Fibroblast of the aortic adventitia (primary cell): ENCODE results near the gene BMP7. TPM values are rescaled to one million over a fixed set of nuclear protein-coding genes. Genes with fewer than 3 reads are reported as not detected.

Experiments
- DNase-seq: peaks from one replicate; pipeline ENCODE4 v3.0.0-alpha.2; 2010; ENCODE audit warnings: low read depth
- H3K4me3 ChIP-seq: 2 replicates; pipeline ENCODE4 v1.5.1; 2011; ENCODE audit warnings: low read depth, mild to moderate bottlenecking, control low read depth, low read length, moderate library complexity
- total RNA-seq: library from RNA; depleted of rRNA; stranded (reverse); fragments of >200 nt; gene quantifications from 2 replicates; pipeline ENCODE4 v1.2.3, GENCODE V29; 2012; ENCODE audit warnings: low replicate concordance
- TF ChIP-seq, protein P1 (sequence below): IDR thresholded peaks from 2 replicates; pipeline ENCODE4 v1.5.1; 2011; ENCODE audit warnings: mild to moderate bottlenecking, low read length, control low read depth, inconsistent platforms; ENCODE audit not compliant: insufficient read depth

The BMP7 gene
- total RNA-seq, 1 donor: not detected

DNA sequence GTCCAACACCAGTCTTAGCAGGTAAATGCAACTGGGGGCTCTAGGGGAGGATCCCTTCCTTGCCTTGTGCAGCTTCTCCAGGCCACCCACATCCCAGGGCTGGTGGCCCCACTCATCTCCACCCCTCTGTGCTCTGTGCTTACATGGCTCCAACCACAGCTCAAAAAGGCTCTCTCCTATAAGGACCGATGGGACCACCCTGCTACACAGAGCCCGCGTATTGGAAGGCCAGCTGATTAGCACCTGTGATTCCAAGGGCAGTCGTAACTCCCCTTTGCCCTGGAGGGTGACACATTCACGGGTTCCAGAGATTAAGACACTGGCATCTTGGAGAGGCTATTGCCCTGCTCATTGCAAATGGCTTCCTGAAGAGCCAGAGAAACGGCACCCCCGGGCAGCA lies 84.8 kb downstream of the BMP7 start:
- H3K4me3 ChIP-seq: no peak overlapping the region
- TF ChIP-seq, protein P1, sequence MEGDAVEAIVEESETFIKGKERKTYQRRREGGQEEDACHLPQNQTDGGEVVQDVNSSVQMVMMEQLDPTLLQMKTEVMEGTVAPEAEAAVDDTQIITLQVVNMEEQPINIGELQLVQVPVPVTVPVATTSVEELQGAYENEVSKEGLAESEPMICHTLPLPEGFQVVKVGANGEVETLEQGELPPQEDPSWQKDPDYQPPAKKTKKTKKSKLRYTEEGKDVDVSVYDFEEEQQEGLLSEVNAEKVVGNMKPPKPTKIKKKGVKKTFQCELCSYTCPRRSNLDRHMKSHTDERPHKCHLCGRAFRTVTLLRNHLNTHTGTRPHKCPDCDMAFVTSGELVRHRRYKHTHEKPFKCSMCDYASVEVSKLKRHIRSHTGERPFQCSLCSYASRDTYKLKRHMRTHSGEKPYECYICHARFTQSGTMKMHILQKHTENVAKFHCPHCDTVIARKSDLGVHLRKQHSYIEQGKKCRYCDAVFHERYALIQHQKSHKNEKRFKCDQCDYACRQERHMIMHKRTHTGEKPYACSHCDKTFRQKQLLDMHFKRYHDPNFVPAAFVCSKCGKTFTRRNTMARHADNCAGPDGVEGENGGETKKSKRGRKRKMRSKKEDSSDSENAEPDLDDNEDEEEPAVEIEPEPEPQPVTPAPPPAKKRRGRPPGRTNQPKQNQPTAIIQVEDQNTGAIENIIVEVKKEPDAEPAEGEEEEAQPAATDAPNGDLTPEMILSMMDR: no peak
- no peak for DNase-seq

DNA sequence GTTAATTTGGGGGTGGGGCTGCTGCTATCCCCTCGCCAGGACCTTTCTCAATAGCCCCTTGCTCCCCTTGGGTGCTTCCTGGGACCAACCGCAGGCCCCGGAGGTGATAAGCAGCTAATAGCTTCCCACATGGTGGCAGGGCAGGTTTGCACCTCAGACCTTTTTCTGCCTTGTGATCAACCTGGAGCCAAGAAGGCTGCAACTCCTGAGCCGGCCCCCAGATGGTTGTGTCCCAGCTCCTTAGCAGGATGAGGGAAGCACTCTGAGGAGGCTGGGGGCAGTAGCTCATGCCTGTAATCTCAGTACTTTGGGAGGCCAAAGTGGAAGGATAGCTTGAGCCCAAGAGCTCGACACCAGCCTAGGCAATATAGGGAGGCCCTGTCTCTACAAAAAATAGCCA lies 85.5 kb downstream of the BMP7 start:
- H3K4me3 ChIP-seq: no peak overlapping the region
- TF ChIP-seq, protein P1: no peak
- DNase-seq: no peak

DNA sequence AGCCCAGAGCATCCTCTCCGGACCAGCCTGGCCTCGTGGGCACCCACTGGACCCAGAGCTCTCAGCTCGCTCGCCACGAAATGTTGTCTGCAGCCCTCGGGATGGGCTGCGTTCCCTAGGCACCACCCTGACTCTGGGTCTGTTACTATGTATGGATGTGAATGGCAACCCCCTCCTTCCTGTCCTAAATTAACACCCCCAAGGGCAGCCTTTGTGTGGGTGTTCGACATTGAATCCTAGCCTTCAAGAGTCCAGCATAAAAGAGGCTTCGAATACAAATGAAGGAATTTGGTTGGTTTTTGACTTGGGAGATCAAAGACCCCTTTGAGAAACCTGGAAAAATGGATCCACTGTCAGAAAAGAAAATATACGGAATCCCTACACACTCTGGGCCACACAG lies 86.1 kb downstream of the BMP7 start:
- TF ChIP-seq, protein P1: no peak
- no peak for DNase-seq
- no peak overlapping the region for H3K4me3 ChIP-seq

DNA sequence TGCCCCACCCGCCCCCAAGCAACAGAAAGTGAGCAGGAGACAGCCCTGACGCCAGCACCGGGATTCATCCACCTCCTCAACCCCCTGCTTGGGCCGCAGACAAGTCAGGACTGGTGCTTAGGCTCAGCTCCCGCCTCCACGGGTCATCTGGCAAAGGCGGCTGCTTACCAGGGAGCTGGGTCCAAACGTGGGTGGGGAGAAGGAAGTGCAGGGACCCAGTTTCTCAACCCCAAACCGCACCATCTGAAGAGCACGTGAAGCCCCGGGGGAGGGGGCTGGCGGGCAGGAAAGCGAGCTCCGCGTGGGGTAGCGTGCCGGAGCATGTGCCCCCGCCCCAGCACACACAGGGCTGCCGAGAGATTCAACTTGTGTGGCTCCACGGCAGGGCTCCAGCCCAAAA lies 87.2 kb downstream of the BMP7 start:
- H3K4me3 ChIP-seq: no peak overlapping the region
- TF ChIP-seq, protein P1: no peak
- no peak for DNase-seq

DNA sequence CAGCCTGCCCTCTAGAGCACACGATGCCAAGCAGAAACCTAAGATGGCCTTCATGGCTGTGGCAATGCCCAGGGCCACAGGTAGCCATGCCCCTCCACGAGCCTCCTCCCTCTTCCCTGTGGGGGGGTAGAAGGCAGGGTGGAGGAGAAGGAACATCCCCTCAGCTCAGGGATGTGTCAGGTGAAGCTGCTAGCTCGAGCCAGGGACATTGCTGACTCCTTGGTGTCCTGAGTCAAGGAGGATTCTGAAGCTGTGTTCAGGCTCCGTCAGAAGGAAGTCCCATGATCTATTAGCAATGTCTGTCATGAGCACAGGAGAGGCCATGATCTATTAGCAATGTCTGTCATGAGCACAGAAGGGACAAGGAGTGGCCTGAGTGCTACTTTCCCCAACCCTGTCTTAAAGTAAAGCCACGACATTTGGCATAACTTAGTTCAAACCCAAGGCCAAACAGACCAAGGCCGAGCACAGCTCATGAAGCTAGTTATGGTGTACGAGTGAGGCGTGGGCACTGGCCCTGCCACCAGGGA lies 87.8 kb downstream of the BMP7 start:
- TF ChIP-seq, protein P1: no peak

DNA sequence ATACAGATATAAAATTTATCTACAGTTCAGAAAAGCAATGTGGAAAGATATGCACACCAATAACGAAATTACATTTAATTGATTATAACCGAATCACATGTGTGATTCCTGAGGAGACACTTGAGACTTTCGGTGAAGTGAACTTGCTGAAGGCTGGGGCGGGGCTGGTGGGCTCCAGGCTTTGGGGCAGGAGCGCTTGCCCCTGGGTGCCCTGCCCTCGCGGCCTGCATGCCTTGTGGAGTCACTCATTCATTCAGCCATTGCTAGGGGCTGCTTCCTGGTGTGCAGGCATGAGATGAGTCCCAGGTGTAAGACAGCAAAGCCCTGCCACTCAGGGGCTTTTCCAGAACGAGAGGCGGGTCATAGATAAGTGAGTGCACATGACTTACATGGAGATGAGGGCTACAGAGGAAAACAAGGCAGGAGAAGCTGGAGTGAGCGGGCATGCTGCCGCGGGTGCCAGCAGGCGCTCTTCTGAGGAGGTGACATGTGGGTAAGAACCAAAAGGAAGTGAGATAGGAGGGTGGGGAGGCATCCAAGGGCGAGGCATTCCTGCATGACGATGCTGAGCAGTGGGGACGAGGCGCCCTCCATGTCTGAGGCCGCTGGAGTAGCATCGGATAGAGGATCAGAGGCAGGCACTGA lies 88.7 kb downstream of the BMP7 start:
- no peak overlapping the region for H3K4me3 ChIP-seq
- no peak for DNase-seq
- TF ChIP-seq, protein P1: no peak

More for the DNA sequence above, 87.8 kb downstream of the BMP7 start:
- no peak for DNase-seq
- no peak overlapping the region for H3K4me3 ChIP-seq

DNA sequence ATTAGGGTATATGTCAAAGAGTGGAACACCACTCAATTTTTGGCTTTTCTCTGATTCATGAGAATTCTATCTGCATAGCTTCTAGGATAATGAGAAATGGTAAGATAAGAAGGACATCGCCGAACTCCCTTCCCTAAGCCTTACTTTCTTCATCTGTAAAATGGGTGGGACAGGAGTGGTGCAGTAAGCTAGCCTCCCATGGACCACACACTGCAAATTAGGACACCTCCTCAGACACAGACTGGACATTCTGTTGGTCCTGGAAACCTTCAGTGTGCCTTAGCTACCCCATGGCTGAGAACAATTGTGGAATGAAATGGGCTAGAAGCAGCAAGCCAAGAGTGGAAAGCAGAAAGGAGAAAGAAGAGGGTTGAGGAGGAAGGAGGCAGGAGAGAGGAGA lies 89.6 kb downstream of the BMP7 start:
- no peak overlapping the region for H3K4me3 ChIP-seq
- DNase-seq: no peak
- TF ChIP-seq, protein P1: no peak
